Activated T-helper 1 cell treated with Interleukin-2 at 50 U/mL for 16 hours (primary cell): Measurements from ENCODE around the gene BLOC1S4.
"Not testable (repeated sequence)": the region's sequence is repeated elsewhere in the genome, so short reads cannot be mapped to it uniquely, and the experiment has no call there.

Experiments
- DNase-seq: peaks from one replicate; pipeline ENCODE4 v3.0.0-alpha.2; 2020; ENCODE audit warnings: low read depth

The BLOC1S4 gene

DNA sequence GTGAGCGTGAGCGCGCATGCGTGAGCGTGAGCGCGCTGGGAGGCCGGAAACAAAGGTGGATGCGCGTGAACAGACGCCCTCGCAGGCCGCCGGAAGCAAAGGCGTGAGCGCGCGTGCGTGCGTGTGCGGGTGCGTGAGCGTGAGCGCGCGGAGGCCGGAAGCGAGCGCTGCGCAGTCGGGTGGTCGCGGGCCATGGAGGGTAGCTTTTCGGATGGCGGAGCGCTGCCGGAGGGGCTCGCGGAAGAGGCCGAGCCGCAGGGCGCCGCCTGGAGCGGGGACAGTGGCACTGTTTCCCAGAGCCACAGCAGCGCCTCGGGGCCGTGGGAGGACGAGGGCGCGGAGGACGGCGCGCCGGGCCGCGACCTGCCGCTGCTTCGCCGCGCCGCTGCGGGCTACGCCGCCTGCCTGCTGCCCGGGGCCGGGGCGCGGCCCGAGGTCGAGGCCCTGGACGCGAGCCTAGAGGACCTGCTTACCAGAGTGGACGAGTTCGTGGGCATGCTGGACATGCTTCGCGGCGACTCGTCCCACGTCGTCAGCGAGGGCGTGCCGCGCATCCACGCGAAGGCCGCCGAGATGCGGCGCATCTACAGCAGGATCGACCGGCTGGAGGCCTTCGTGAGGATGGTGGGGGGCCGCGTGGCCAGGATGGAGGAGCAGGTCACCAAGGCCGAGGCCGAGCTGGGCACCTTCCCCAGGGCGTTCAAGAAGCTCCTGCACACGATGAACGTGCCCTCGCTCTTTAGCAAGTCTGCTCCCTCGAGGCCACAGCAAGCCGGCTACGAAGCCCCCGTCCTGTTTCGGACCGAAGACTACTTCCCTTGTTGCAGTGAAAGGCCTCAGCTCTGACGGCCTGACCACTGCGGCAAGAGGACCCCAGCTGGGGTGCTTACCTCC lies at the start of gene BLOC1S4:
TSS of gene BLOC1S4 (plus strand) at position 157 of the 894 bp plus-strand sequence. CDS start at position 193, 36 bp downstream.
- peak; percentile 85 for DNase-seq

DNA sequence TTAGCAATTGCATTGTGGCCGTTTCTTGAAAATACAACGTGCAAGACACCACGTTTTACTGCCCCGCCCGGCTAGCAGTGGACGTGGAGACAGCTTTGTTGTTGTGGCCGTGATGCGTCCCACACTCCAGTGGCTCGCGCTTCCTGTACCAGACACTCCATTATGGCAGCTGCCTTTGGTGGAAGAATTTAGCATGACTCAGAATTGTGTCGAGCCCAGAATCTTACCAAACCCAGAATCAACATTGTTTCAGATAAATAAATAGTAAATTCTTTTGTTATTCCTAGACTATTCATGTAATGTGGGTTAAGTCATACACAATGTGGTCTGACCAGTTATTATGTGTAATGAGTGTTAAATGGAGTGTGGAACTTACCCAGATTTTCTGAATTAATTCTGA lies 47.6 kb upstream of the BLOC1S4 start:
- DNase-seq: no peak

- DNase-seq: no peak
Measured at GRCh38 chr4:6671648-6672047, 44.3 kb upstream of the BLOC1S4 start.

DNA sequence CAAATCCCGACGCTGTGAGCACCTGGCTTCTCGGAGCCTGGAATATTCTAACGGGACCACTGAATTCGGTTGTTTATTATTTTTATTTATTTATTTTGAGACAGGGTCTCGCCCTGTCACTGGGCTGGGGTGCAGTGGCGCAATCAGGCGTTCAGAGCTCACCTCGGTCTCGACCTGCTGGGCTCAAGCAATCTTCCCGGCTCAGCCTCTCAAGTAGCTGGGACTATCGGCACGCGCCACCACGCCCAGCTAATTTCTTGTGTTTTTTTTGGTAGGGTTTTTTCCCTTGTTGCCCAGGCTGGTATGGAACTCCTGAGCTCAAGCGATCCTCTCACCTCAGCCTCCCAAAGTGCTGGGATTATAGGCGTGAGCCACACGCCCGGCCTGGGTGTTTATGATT lies 43.8 kb upstream of the BLOC1S4 start:
- DNase-seq: no peak

- DNase-seq: not testable (repeated sequence)
Measured at GRCh38 chr4:6672541-6673190, 43.3 kb upstream of the BLOC1S4 start.

GRCh38 chr4:6673191-6673659 lies 42.7 kb upstream of the BLOC1S4 start:
- not testable (repeated sequence) for DNase-seq

DNA sequence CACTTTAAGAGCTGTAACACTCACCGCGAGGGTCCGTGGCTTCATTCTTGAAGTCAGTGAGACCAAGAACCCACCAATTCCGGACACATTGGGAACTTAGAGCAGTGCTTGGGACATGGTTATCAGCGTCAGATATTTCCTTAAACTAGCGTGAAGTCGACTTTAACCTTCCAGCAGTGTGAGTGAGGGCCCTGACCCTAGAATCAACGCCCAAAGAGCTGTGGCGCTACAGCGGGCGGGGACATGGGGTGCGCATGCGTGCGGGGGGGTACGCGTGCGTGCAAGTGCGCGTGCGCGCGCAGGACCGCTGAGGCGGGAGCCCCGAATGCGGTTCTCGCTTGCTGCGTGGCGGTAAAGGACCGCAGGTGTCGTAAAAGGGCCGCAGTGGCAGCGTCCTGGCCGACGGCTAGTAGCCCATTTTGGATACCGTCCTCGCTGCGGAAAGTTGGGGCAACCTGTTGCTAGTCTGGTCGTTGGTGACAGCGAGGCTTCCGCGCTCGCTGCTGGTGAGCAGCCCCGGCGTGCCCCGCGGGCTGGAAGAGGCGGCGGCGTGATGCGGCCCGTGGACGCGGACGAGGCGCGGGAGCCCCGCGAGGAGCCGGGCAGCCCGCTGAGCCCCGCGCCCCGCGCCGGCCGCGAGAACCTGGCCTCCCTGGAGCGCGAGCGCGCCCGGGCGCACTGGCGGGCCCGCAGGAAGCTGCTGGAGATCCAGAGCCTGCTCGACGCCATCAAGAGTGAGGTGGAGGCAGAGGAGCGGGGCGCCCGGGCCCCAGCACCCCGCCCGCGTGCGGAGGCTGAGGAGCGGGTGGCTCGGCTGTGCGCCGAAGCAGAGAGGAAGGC lies 42.1 kb upstream of the BLOC1S4 start:
- peak; percentile 91 for DNase-seq

GRCh38 chr4:6674500-6675149 lies 41.3 kb upstream of the BLOC1S4 start:
- DNase-seq: peak; percentile 53

GRCh38 chr4:6676722-6677558 lies 39.0 kb upstream of the BLOC1S4 start:
- no peak for DNase-seq

- no peak for DNase-seq
Measured at GRCh38 chr4:6680372-6681034, 35.5 kb upstream of the BLOC1S4 start.

DNA sequence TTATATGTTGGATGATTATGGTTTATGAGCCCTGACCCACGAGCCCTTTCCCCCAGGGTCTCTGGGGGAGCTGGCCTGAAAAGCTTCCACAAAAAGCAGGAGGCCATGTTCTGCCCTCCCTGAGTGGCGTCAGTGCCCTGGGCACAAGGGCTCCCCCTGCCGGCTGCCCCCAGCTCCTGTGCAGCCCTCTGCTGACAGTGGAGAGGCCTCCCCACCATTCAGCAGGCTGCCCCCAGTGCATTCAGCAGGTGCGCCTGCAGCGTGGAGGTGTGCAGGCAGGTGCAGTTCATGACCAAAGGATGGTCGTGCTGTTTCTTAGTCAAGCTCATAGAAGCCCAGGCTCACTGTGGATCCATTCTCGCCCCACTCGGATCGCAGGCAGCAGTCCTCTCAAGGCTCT lies 34.8 kb upstream of the BLOC1S4 start:
- DNase-seq: no peak

DNA sequence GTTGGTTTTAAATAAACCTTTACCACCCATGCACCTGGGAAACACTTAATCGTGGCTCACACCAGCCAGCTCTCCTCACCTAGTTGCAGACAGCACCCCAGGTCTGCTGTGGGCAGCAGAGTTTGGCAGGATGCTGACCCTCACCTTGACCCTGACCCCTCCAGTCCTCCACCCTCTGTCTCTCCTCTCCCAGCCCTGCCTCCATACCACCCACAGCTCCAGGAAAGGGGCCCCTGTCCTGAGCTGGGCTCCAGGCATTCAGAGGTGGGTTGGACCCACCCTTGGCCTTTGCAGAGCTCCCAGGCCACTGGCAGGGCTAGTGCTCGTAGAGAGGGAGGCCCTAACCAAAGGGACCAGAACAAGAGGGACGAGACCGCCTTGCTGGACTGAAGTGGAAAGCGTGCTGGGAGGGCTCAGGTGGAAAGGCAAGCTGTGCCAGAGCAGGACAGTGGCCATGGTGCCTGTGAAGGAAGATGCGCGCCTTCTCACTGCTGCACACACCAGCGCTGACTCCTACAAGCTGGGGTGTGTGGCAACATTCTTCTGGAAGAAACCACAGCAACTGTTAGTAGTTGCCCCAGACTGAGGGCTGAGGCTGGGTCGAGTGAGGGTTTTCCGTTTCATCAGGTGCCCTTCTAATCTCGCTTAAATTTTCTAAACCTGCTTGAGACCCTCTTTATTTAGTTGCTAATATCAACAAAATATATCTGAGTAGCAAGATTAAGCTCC lies 32.9 kb upstream of the BLOC1S4 start:
- no peak for DNase-seq

- DNase-seq: no peak
Measured at GRCh38 chr4:6684656-6685055, 31.3 kb upstream of the BLOC1S4 start.

- no peak for DNase-seq
Measured at GRCh38 chr4:6686104-6686787, 29.7 kb upstream of the BLOC1S4 start.

DNA sequence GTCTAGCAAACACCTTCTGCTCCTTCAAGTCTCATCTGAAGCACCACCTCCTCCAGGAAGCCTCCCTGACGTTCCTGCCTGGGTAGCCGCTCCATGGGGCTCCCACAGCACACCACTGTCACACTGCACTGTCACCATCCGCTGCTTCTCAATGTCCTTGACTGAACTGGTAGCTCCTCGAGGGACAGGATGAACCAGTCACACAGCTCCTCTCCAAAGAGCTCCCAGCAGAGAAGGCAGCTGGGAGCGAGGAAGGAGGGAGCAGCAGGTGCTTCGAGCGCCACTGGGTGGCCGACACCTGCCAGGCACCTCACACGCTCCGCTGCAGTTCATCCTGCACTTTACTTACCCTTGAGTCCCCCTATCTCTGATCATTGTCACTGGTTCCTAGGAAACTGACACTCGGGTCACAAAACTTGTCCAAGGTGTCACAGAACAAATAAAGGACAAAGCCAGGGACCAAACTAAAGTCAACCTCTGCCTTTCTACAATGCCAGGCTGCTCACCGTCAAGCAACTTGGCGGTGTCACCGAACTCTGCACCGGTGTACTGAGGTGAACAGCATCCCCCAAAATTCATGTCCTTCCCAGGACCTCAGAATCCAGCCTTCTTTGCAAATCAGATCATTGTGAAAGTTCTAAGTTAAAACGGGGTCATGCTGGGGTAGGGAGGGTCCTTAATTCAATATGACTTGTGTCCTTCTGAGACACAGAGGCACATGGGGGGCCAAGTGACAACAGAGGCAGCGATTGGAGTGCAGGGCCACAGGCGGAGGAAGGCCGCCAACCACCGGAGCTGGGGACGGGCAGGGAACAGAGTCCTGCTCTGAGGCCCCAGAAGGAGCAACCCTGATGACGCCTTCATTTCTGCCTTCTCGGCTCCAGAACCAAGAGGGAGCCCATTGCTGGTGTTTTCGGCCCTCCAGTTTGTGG lies 27.8 kb upstream of the BLOC1S4 start:
- DNase-seq: no peak

- DNase-seq: peak; percentile 67
Measured at GRCh38 chr4:6688879-6689505, 27.0 kb upstream of the BLOC1S4 start.

DNA sequence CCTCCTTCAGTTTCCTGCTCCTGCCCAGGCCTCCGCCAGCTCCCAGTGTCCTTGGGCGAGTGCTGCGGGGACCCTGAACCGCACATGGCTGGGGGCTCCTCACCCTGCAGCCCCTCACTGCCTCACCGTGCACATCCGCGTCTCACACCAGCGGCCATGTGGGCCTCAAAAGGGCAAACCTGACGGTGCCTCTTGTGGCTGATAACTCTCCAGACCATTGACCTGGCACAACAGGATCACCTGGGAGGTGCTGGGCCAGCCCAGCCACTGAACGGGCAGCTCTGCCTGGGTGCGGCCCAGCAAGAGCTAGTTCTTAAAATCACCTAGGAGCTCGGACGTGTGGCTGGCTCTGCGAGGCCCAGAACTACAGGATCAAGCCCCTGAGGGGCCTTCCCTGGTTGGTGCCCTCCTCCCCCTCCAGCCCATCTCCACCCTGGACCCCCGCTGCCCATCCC lies 26.4 kb upstream of the BLOC1S4 start:
- DNase-seq: no peak
